Ovary (tissue), 3 donors: ENCODE results near the gene TNNT2.

Source experiments
- EP300 ChIP-seq: sonication (generic); formaldehyde crosslinking; IDR thresholded peaks from one replicate; pipeline ENCODE4 v1.6.1; 2017; ENCODE audit warnings: antibody characterized with exemption
- POLR2A ChIP-seq: fragments of 450-650 bp; IDR thresholded peaks from one replicate; pipeline ENCODE4 v1.6.1; 2017; ENCODE audit warnings: antibody characterized with exemption, mild to moderate bottlenecking, moderate library complexity
- TF ChIP-seq, protein P1 (sequence below), 3 donors: fragments of 450-650 bp in 2 of 3; fragments of 200-600 bp in 1 of 3; IDR thresholded peaks; one replicate each; pipeline versions ENCODE4 v1.5.1 to v1.8.0; 2016 to 2022; ENCODE audit warnings: antibody characterized with exemption in 3 of 3, mild to moderate bottlenecking in 1 of 3
- donor health status: DM: no; HTN: no; CAD: no.

DNA sequence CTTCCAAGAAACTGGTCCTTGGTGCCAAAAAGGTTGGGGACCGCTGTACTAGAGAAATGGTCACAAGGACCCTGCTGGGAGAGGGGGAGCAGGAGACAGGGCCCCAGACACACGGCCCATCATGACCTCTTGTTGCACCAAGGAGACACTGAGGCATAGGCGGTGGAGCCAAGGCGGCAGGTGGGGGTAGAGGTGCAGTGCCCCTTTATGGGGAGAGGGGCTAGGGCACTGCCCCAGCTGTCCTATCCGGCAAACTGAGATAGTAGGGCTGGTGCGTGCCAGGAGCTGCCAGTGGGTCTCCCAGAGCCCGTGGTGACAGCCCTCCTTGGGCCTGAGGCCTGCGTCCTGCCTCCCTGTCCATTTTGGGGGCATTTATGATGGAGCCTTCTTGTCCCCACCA is 20.3 kb downstream of the TNNT2 start:
- TF ChIP-seq POLR2A (no peak), EP300 (no peak)
- TF ChIP-seq, protein P1, sequence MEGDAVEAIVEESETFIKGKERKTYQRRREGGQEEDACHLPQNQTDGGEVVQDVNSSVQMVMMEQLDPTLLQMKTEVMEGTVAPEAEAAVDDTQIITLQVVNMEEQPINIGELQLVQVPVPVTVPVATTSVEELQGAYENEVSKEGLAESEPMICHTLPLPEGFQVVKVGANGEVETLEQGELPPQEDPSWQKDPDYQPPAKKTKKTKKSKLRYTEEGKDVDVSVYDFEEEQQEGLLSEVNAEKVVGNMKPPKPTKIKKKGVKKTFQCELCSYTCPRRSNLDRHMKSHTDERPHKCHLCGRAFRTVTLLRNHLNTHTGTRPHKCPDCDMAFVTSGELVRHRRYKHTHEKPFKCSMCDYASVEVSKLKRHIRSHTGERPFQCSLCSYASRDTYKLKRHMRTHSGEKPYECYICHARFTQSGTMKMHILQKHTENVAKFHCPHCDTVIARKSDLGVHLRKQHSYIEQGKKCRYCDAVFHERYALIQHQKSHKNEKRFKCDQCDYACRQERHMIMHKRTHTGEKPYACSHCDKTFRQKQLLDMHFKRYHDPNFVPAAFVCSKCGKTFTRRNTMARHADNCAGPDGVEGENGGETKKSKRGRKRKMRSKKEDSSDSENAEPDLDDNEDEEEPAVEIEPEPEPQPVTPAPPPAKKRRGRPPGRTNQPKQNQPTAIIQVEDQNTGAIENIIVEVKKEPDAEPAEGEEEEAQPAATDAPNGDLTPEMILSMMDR (IDR thresholded peaks at IDR 0.05), result no peak
